HepG2 (cell line): Measurements from ENCODE around the gene NUDT21. TPM values are rescaled to one million over a fixed set of nuclear protein-coding genes. Genes with fewer than 3 reads are reported as not detected.

Experiments
- BCLAF1 ChIP-seq: fragments of 450-650 bp; IDR thresholded peaks from 2 replicates; pipeline ENCODE4 v1.6.1; 2017; ENCODE audit warnings: mild to moderate bottlenecking
- GPBP1L1 ChIP-seq: sonication (generic); formaldehyde crosslinking; IDR thresholded peaks from 2 replicates; pipeline ENCODE4 v1.5.0; 2020; ENCODE audit warnings: mild to moderate bottlenecking, missing genetic modification reagents
- MIER3 ChIP-seq: IDR thresholded peaks from 2 replicates; pipeline ENCODE4 v1.6.1; 2016; ENCODE audit warnings: missing compliant biosample characterization, borderline replicate concordance
- NFKBIZ ChIP-seq: IDR thresholded peaks from 2 replicates; pipeline ENCODE4 v1.6.1; 2018; ENCODE audit warnings: missing genetic modification reagents, missing compliant biosample characterization
- POLR2AphosphoS2 ChIP-seq: IDR thresholded peaks from 2 replicates; pipeline ENCODE4 v1.6.1; 2011; ENCODE audit warnings: low read depth, low read length, improper control_type of control experiment
- SOX6 ChIP-seq, 2 experiments: fragments of 450-650 bp in 1 of 2; sonication (generic) in 1 of 2; formaldehyde crosslinking in 1 of 2; IDR thresholded peaks; 2 replicates each; pipeline versions ENCODE4 v1.4.0 to v1.6.1; 2017 to 2020; ENCODE audit warnings: antibody characterized with exemption in 1 of 2, mild to moderate bottlenecking in 1 of 2, missing genetic modification reagents in 1 of 2
- U2AF1 ChIP-seq: fragments of 200-400 bp; formaldehyde crosslinking; optimal IDR thresholded peaks from 2 replicates; pipeline ENCODE3; 2017; ENCODE audit warnings: mild to moderate bottlenecking, low read depth, low read length
- ZNF512 ChIP-seq: sonication (generic); formaldehyde crosslinking; IDR thresholded peaks from 2 replicates; pipeline ENCODE4 v1.4.0; 2020; ENCODE audit warnings: mild to moderate bottlenecking, missing genetic modification reagents
- ZNF609 ChIP-seq: sonication (generic); formaldehyde crosslinking; IDR thresholded peaks from 2 replicates; pipeline ENCODE4 v1.4.0; 2020; ENCODE audit warnings: mild to moderate bottlenecking, missing genetic modification reagents, borderline replicate concordance
- polyA plus RNA-seq, 8 experiments: library from polyadenylated mRNA; depleted of rRNA in 3 of 8; stranded (reverse) in 7 of 8; unstranded in 1 of 8; fragments of >200 nt; fragmentation: Illumina TruSeq in 4 of 8; extraction: Trizol in 4 of 8; gene quantifications; 2 replicates each; pipeline versions ENCODE4 v1.2.1 to v1.2.3, GENCODE V29; 2011 to 2016; ENCODE audit warnings: low read depth in 4 of 8, missing spikeins in 1 of 8, mixed read lengths in 1 of 8; ENCODE audit not compliant: insufficient read depth in 1 of 8
- total RNA-seq, 5 experiments: library from RNA; depleted of rRNA; stranded (reverse); fragments of >200 nt; fragmentation: Illumina TruSeq; extraction: Trizol; gene quantifications; 2 replicates each; pipeline ENCODE4 v1.2.3, GENCODE V29; 2016; ENCODE audit warnings: low read depth in 1 of 5

NUDT21 gene
- total and polyA plus RNA-seq, 2 of the 13 experiments (the other 11 are each of a cell fraction or from before 2014, with no cell fraction given), result 177 to 210 TPM

GRCh38 chr16:56466344-56466743 lies 15.2 kb upstream of the NUDT21 start (continued):
- TF ChIP-seq BCLAF1, result no peak
- TF ChIP-seq MIER3, result no peak
- TF ChIP-seq GPBP1L1 (CRISPR knock-in tag), result no peak
- no peak for TF ChIP-seq NFKBIZ (CRISPR knock-in tag)
- TF ChIP-seq U2AF1, result no peak
- TF ChIP-seq SOX6 (IDR thresholded peaks at IDR 0.05), result no peak
- no peak for TF ChIP-seq SOX6 (CRISPR knock-in tag; IDR thresholded peaks at IDR 0.05)
- no peak for TF ChIP-seq ZNF609
- no peak for TF ChIP-seq POLR2AphosphoS2
- TF ChIP-seq ZNF512, result no peak
- TF ChIP-seq, all 625 proteins: peak for 0
